NT2/D1 (cell line): ENCODE results near the gene PAFAH2.

Experiments
- SUZ12 ChIP-seq: IDR thresholded peaks from 2 replicates; pipeline ENCODE4 v1.6.1; 2011; ENCODE audit not compliant: insufficient read length, insufficient read depth; ENCODE audit errors: extremely low read depth
- YY1 ChIP-seq: IDR thresholded peaks from 2 replicates; pipeline ENCODE4 v1.6.1; 2011; ENCODE audit not compliant: insufficient read length, insufficient read depth
- ZNF274 ChIP-seq: IDR thresholded peaks from 2 replicates; pipeline ENCODE4 v1.6.1; 2011; ENCODE audit warnings: mild to moderate bottlenecking, low read depth, low read length

- TF ChIP-seq YY1 (no peak), ZNF274 (no peak), SUZ12 (no peak)
Measured at GRCh38 chr1:25926731-25927496, 70.9 kb downstream of the PAFAH2 start.
